ENCODE results near the gene GCM1. TPM values are rescaled to one million over a fixed set of nuclear protein-coding genes. Genes with fewer than 3 reads are reported as not detected.
A peak's percentile ranks its signal among the peaks of the same experiment; 100 is the strongest.

Gene GCM1
- total RNA-seq, 1 experiment from 2014 or later, result 0.24 TPM

GRCh38 chr6:53180678-53181077 lies 32.0 kb upstream of the GCM1 start:
- BruUV-seq (replicated peaks), result no TSS peak
- POLR2A ChIA-PET (ENCODE audit: low non-redundant PET), result no interaction called here
- DNase-seq (ENCODE audit: low spot score), result no peak
- Histone ChIP-seq H3K4me3 (ENCODE audit: low read depth, low read length, poor library complexity, severe bottlenecking) (no peak overlapping the region), H3K36me3 (ENCODE audit: insufficient read depth, low read length, poor library complexity, severe bottlenecking) (no peaks in the 10 kb centered on the region), H3K9me3 (ENCODE audit: low read depth, low read length, poor library complexity, severe bottlenecking) (no peaks in the 10 kb centered on the region), H3K27me3 (replicated peaks; ENCODE audit: insufficient read depth, low read depth, low read length, poor library complexity) (no peaks in the 10 kb centered on the region), H3K27ac (ENCODE audit: low read depth, low read length, poor library complexity, severe bottlenecking) (no peak overlapping the region), H3K4me1 (ENCODE audit: insufficient read depth, low read length, poor library complexity, severe bottlenecking) (no peaks in the 10 kb centered on the region)
- intact Hi-C loops (cut with micrococcal nuclease; ENCODE audit: unreplicated experiment), result no loop called here
- CTCF ChIA-PET, result no interaction called here
- TF ChIP-seq CTCF (conservative IDR thresholded peaks at IDR 0.05; ENCODE audit: low read depth, low read length), result no peak
- no peak for TF ChIP-seq EZH2 (IDR thresholded peaks at IDR 0.05; ENCODE audit: borderline replicate concordance, low read depth, low read length, poor library complexity, severe bottlenecking)

- H3K27ac ChIP-seq (ENCODE audit: low read depth, low read length, poor library complexity, severe bottlenecking), result no peak overlapping the region
- ChIA-PET POLR2A (ENCODE audit: low non-redundant PET) (no interaction called here), CTCF (no interaction called here)
- intact Hi-C loops (cut with micrococcal nuclease; ENCODE audit: unreplicated experiment), result no loop called here
- no peak overlapping the region for H3K4me3 ChIP-seq (ENCODE audit: low read depth, low read length, poor library complexity, severe bottlenecking)
- H3K36me3 ChIP-seq (ENCODE audit: insufficient read depth, low read length, poor library complexity, severe bottlenecking), result no peaks in the 10 kb centered on the region
- BruUV-seq (replicated peaks), result no TSS peak
- TF ChIP-seq CTCF (conservative IDR thresholded peaks at IDR 0.05; ENCODE audit: low read depth, low read length), result no peak
- TF ChIP-seq EZH2 (IDR thresholded peaks at IDR 0.05; ENCODE audit: borderline replicate concordance, low read depth, low read length, poor library complexity, severe bottlenecking), result no peak
- H3K4me1 ChIP-seq (ENCODE audit: insufficient read depth, low read length, poor library complexity, severe bottlenecking), result no peaks in the 10 kb centered on the region
- H3K27me3 ChIP-seq (replicated peaks; ENCODE audit: insufficient read depth, low read depth, low read length, poor library complexity), result no peaks in the 10 kb centered on the region
- no peaks in the 10 kb centered on the region for H3K9me3 ChIP-seq (ENCODE audit: low read depth, low read length, poor library complexity, severe bottlenecking)
- DNase-seq (ENCODE audit: low spot score), result no peak
These were observed 31.5 kb upstream of the GCM1 start for GRCh38 chr6:53179961-53180651.

GRCh38 chr6:53178837-53179432 lies 30.3 kb upstream of the GCM1 start:
- intact Hi-C loops (cut with micrococcal nuclease; ENCODE audit: unreplicated experiment), result no loop called here
- Histone ChIP-seq H3K36me3 (ENCODE audit: insufficient read depth, low read length, poor library complexity, severe bottlenecking) (no peaks in the 10 kb centered on the region), H3K4me1 (ENCODE audit: insufficient read depth, low read length, poor library complexity, severe bottlenecking) (no peaks in the 10 kb centered on the region), H3K27me3 (replicated peaks; ENCODE audit: insufficient read depth, low read depth, low read length, poor library complexity) (no peaks in the 10 kb centered on the region), H3K4me3 (ENCODE audit: low read depth, low read length, poor library complexity, severe bottlenecking) (no peak overlapping the region), H3K27ac (ENCODE audit: low read depth, low read length, poor library complexity, severe bottlenecking) (no peak overlapping the region), H3K9me3 (ENCODE audit: low read depth, low read length, poor library complexity, severe bottlenecking) (no peaks in the 10 kb centered on the region)
- ChIA-PET POLR2A (ENCODE audit: low non-redundant PET) (no interaction called here), CTCF (no interaction called here)
- no peak for TF ChIP-seq EZH2 (IDR thresholded peaks at IDR 0.05; ENCODE audit: borderline replicate concordance, low read depth, low read length, poor library complexity, severe bottlenecking)
- TF ChIP-seq CTCF (conservative IDR thresholded peaks at IDR 0.05; ENCODE audit: low read depth, low read length), result peak; percentile 35; the same call in 1 of the 2 replicates
- BruUV-seq (replicated peaks), result no TSS peak
- no peak for DNase-seq (ENCODE audit: low spot score)
